GM23248 (cell line): Measurements from ENCODE around the gene FN1.

Experiments used
- EZH2 ChIP-seq: fragments of 200-600 bp; sonication (generic); IDR thresholded peaks from 2 replicates; pipeline ENCODE4 v1.6.1; 2018; ENCODE audit warnings: antibody characterized with exemption, mild to moderate bottlenecking; ENCODE audit not compliant: insufficient read depth, poor library complexity, severe bottlenecking
- EZH2phosphoT487 ChIP-seq: fragments of 200-600 bp; sonication (generic); IDR thresholded peaks from 2 replicates; pipeline ENCODE4 v1.6.1; 2018; ENCODE audit warnings: antibody characterized with exemption, moderate library complexity, mild to moderate bottlenecking, low read depth; ENCODE audit not compliant: insufficient read depth

DNA sequence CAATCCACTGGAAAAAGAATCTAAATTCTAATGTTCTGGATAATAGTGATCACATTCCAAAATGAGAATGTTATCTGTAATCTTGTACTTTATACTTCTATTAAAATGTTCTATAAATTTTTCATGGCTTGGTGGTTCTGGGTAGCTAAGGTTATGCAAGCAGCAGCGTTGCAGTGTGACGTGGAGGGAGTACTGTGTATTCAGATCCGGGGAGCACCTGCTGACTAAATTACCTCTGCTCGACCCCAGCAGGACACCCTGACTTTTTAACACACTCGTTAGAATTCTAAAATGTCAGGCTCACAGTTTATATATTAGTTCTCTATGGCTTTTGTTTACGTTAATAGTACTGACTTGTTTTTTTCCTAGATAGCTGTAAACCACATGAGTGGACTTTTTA lies 111.1 kb downstream of the FN1 start:
- TF ChIP-seq EZH2 (no peak), EZH2phosphoT487 (no peak)
